GM12878 (cell line): ENCODE data around the gene NDUFAF5. TPM values are rescaled to one million over a fixed set of nuclear protein-coding genes. Genes with fewer than 3 reads are reported as not detected.

Experiments used
- ATAC-seq: fragments of 200-7000 bp; cut with Tn5 transposase; 3 replicates; pipeline ENCODE4 v1.9.1; 2020; ENCODE audit warnings: mild to moderate bottlenecking, moderate library complexity
- BruUV-seq: library from RNA; stranded (reverse); fragments of 400-500 nt; replicated peaks from 2 replicates; lab custom pipeline; 2021; lab: Mats Ljungman, UMichigan
- CTCF ChIA-PET: fragments of 300-600 bp; sonication (Branson Sonifier 250); formaldehyde crosslinking; extraction: SDS; loops from one replicate; lab custom pipeline; 2021; ENCODE audit warnings: inconsistent platforms; lab: Yijun Ruan, JAX
- POLR2A ChIA-PET: fragments of 350-600 bp; formaldehyde crosslinking; extraction: SDS; loops from one replicate; lab custom pipeline; 2021; ENCODE audit warnings: inconsistent platforms; lab: Charles Lee
- RAD21 ChIA-PET: fragments of 300-600 bp; sonication (Branson Sonifier 250); formaldehyde crosslinking; loops from one replicate; lab custom pipeline; 2023; ENCODE audit warnings: antibody characterized with exemption; ENCODE audit not compliant: unreplicated experiment; lab: Charles Lee
- SMC1A ChIA-PET: fragments of 300-600 bp; sonication (Branson Sonifier 250); formaldehyde crosslinking; loops from one replicate; lab custom pipeline; 2023; ENCODE audit not compliant: unreplicated experiment, uncharacterized antibody; lab: Charles Lee
- DNase-seq: peaks from one replicate; pipeline ENCODE4 v3.0.0-alpha.2; 2011; ENCODE audit warnings: low read depth, low spot score
- FAIRE-seq: peaks from 3 replicates; lab custom pipeline; 2011; peaks lifted over from hg19 to GRCh38; lab: Jason Lieb, UNC
- H2AFZ ChIP-seq: 2 replicates; pipeline ENCODE4 v1.6.0; 2011; ENCODE audit warnings: low read depth, low read length, control low read depth; ENCODE audit not compliant: control insufficient read depth
- H3K27ac ChIP-seq: 2 replicates; pipeline ENCODE4 v1.5.1; 2011; ENCODE audit warnings: control low read depth; ENCODE audit not compliant: control insufficient read depth, insufficient read depth
- H3K27me3 ChIP-seq, 2 experiments: replicated peaks in 1 of 2; 2 replicates each; pipeline versions ENCODE4 v1.6.0 to v1.6.1; 2011; ENCODE audit warnings: low read length in 1 of 2; ENCODE audit not compliant: control insufficient read depth in 2 of 2, insufficient read depth in 2 of 2
- H3K36me3 ChIP-seq, 2 experiments: 2 replicates each; pipeline ENCODE4 v1.5.1; 2011; ENCODE audit warnings: low read length in 1 of 2; ENCODE audit not compliant: control insufficient read depth in 2 of 2, insufficient read depth in 2 of 2
- H3K4me1 ChIP-seq: 2 replicates; pipeline ENCODE4 v1.6.1; 2011; ENCODE audit warnings: mild to moderate bottlenecking, low read length, moderate library complexity, mixed read lengths; ENCODE audit not compliant: control insufficient read depth, insufficient read depth
- H3K4me2 ChIP-seq: 2 replicates; pipeline ENCODE4 v1.6.0; 2011; ENCODE audit warnings: control low read depth; ENCODE audit not compliant: control insufficient read depth, insufficient read depth
- H3K4me3 ChIP-seq: fragments of 200-600 bp; sonication (generic); 2 replicates; pipeline ENCODE4 v1.5.1; 2016
- H3K79me2 ChIP-seq: 2 replicates; pipeline ENCODE4 v1.6.0; 2011; ENCODE audit warnings: low read length; ENCODE audit not compliant: control insufficient read depth, insufficient read depth
- H3K9ac ChIP-seq: 2 replicates; pipeline ENCODE4 v1.8.0; 2011; ENCODE audit warnings: low read length, control low read depth, mixed read lengths; ENCODE audit not compliant: control insufficient read depth, insufficient read depth
- H3K9me3 ChIP-seq: replicated peaks from 3 replicates; pipeline ENCODE4 v1.5.1; 2011; ENCODE audit warnings: mild to moderate bottlenecking, low read length; ENCODE audit not compliant: control insufficient read depth, insufficient read depth
- H4K20me1 ChIP-seq: 2 replicates; pipeline ENCODE4 v1.6.0; 2011; ENCODE audit not compliant: control insufficient read depth, insufficient read depth
- ASH2L ChIP-seq: fragments of 300-600, 200-600 bp; sonication (generic); IDR thresholded peaks from 2 replicates; pipeline ENCODE4 v1.6.1; 2017; ENCODE audit warnings: low read depth, mild to moderate bottlenecking, borderline replicate concordance
- CBX5 ChIP-seq: sonication (generic); IDR thresholded peaks from 2 replicates; pipeline ENCODE4 v1.6.1; 2016; ENCODE audit warnings: low read depth, moderate library complexity, mild to moderate bottlenecking, inconsistent platforms
- CEBPB ChIP-seq, 2 experiments: fragments of 150-350 bp in 1 of 2; IDR thresholded peaks; 2 replicates each; pipeline ENCODE4 v1.6.1; 2012 to 2014; ENCODE audit warnings: low read depth in 2 of 2, low read length in 2 of 2, borderline replicate concordance in 1 of 2, inconsistent platforms in 1 of 2
- CUX1 ChIP-seq: IDR thresholded peaks from 2 replicates; pipeline ENCODE4 v1.6.1; 2012; ENCODE audit warnings: improper control_type of control experiment, low read depth, low read length; ENCODE audit not compliant: insufficient replicate concordance
- HCFC1 ChIP-seq: fragments of 150-350 bp; IDR thresholded peaks from 2 replicates; pipeline ENCODE4 v1.6.1; 2014; ENCODE audit warnings: low read length
- MLLT1 ChIP-seq: fragments of 450-650 bp; IDR thresholded peaks from 2 replicates; pipeline ENCODE4 v1.6.1; 2016; ENCODE audit warnings: mild to moderate bottlenecking
- MTA2 ChIP-seq: fragments of 450-650 bp; IDR thresholded peaks from 2 replicates; pipeline ENCODE4 v1.6.1; 2016; ENCODE audit warnings: low read depth, mild to moderate bottlenecking, moderate library complexity
- NFYB ChIP-seq: IDR thresholded peaks from 2 replicates; pipeline ENCODE4 v1.6.1; 2011; ENCODE audit warnings: low read depth, mild to moderate bottlenecking, low read length, improper control_type of control experiment, moderate library complexity; ENCODE audit not compliant: insufficient read depth
- NR2F1 ChIP-seq: fragments of 450-650 bp; conservative IDR thresholded peaks from 2 replicates; pipeline ENCODE4 v1.6.1; 2017; ENCODE audit warnings: mild to moderate bottlenecking
- POU2F2 ChIP-seq: IDR thresholded peaks from 3 replicates; pipeline ENCODE4 v1.6.1; 2011; ENCODE audit warnings: low read depth, mild to moderate bottlenecking, low read length, borderline replicate concordance
- SIX5 ChIP-seq: IDR thresholded peaks from 2 replicates; pipeline ENCODE4 v1.6.1; 2011; ENCODE audit warnings: mild to moderate bottlenecking, low read depth, low read length, moderate library complexity; ENCODE audit not compliant: severe bottlenecking
- TCF12 ChIP-seq: IDR thresholded peaks from 2 replicates; pipeline ENCODE4 v1.6.1; 2011; ENCODE audit warnings: low read depth, mild to moderate bottlenecking, low read length
- YBX1 ChIP-seq: fragments of 450-650 bp; IDR thresholded peaks from 2 replicates; pipeline ENCODE4 v1.6.1; 2016; ENCODE audit warnings: antibody characterized with exemption
- ZNF274 ChIP-seq: IDR thresholded peaks from one replicate; pipeline ENCODE4 v1.8.0; 2011; ENCODE audit not compliant: insufficient read length, insufficient read depth
- ZSCAN29 ChIP-seq: fragments of 450-650 bp; IDR thresholded peaks from 2 replicates; pipeline ENCODE4 v1.6.1; 2017; ENCODE audit warnings: mild to moderate bottlenecking, moderate library complexity
- in situ Hi-C: fragments of 300-500 bp; cut with MboI; formaldehyde crosslinking; loops from 9 replicates; pipeline ENCODE4 v1.14.3; 2018; ENCODE audit warnings: mixed read lengths
- intact Hi-C: fragments of 100-400 bp; cut with micrococcal nuclease; formaldehyde crosslinking; loops from one replicate; pipeline ENCODE4 v1.14.2; 2022; ENCODE audit not compliant: unreplicated experiment
- polyA plus RNA-seq, 11 experiments: library from polyadenylated mRNA; depleted of rRNA in 4 of 11; unstranded in 6 of 11; stranded (reverse) in 5 of 11; fragments of >200 nt; fragmentation: Nextera tagmentation in 4 of 11; fragmentation: Illumina TruSeq in 1 of 11; extraction: Ambion mirVana in 4 of 11; extraction: Trizol in 1 of 11; gene quantifications; 1 replicate in 1 of 11; 2 replicates in 10 of 11; pipeline versions ENCODE4 v1.2.1 to v1.2.3, GENCODE V29; 2011 to 2016; ENCODE audit warnings: inconsistent platforms in 2 of 11, missing spikeins in 2 of 11, low read depth in 1 of 11
- total RNA-seq, 4 experiments: library from RNA; depleted of rRNA in 3 of 4; stranded (reverse); fragments of >200 nt in 3 of 4; fragmentation: Illumina TruSeq in 1 of 4; extraction: Trizol in 1 of 4; gene quantifications; 2 replicates each; pipeline versions ENCODE4 v1.2.1 to v1.2.3, GENCODE V29; 2013 to 2021
- TF ChIP-seq, protein P1 (sequence below): IDR thresholded peaks from 2 replicates; pipeline ENCODE4 v1.6.1; 2011; ENCODE audit warnings: borderline replicate concordance, low read depth, mild to moderate bottlenecking, moderate library complexity, low read length; ENCODE audit not compliant: insufficient read depth, poor library complexity, severe bottlenecking

Gene NDUFAF5
- total and polyA plus RNA-seq, 10 of the 15 experiments (the other 5 are each of a cell fraction or from before 2014, with no cell fraction given) = 15.6 to 36.9 (median 28.0) TPM

GRCh38 chr20:13817342-13817741 is 32.5 kb downstream of the NDUFAF5 start:
- Histone ChIP-seq H3K79me2 (no peaks in the 10 kb centered on the region), H3K4me1 (no peaks in the 10 kb centered on the region; the same call in 1 of the 2 replicates), H3K4me3 (no peak overlapping the region), H4K20me1 (no peaks in the 10 kb centered on the region), H3K27me3 (no peaks in the 10 kb centered on the region), H3K9ac (no peak overlapping the region), H3K9me3 (no peaks in the 10 kb centered on the region), H3K4me2 (no peak overlapping the region), H3K27ac (no peak overlapping the region), H3K36me3 (peaks cover 4 to 20% of the 10 kb centered on the region in 2 experiments), H2AFZ (no peak overlapping the region)
- FAIRE-seq = no peak
- ChIA-PET RAD21 (no interaction called here), POLR2A (no interaction called here), CTCF (interaction anchor here (1.1 to 5.1 kb wide), 4 partner anchors 9 to 236 kb away, joined by 3 to 61 read pairs (median 12); no protein-coding TSS in a partner anchor), SMC1A (interaction anchor here (1.1 to 1.6 kb wide), 2 partner anchors 13 to 14 kb away, joined by 3 read pairs; no protein-coding TSS in a partner anchor)
- BruUV-seq = no TSS peak
- in situ Hi-C loops (no loop called here), intact Hi-C loops (no loop called here)
- ATAC-seq = no peak
- no peak for DNase-seq
- no peak for TF ChIP-seq NFYB
- TF ChIP-seq HCFC1 = no peak
- TF ChIP-seq MTA2 = no peak
- TF ChIP-seq ASH2L = no peak
- TF ChIP-seq TCF12 = no peak
- TF ChIP-seq SIX5 = no peak
- no peak for TF ChIP-seq CBX5
- TF ChIP-seq, protein P1, sequence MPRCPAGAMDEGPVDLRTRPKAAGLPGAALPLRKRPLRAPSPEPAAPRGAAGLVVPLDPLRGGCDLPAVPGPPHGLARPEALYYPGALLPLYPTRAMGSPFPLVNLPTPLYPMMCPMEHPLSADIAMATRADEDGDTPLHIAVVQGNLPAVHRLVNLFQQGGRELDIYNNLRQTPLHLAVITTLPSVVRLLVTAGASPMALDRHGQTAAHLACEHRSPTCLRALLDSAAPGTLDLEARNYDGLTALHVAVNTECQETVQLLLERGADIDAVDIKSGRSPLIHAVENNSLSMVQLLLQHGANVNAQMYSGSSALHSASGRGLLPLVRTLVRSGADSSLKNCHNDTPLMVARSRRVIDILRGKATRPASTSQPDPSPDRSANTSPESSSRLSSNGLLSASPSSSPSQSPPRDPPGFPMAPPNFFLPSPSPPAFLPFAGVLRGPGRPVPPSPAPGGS = no peak
- no peak for TF ChIP-seq MLLT1
- no peak for TF ChIP-seq POU2F2
- TF ChIP-seq CEBPB (IDR thresholded peaks at IDR 0.05; ENCODE audit: borderline replicate concordance in 1 of 2, low read depth in 2 of 2, low read length in 2 of 2) = no peak
- no peak for TF ChIP-seq ZSCAN29
- no peak for TF ChIP-seq YBX1
- no peak for TF ChIP-seq CUX1
- TF ChIP-seq NR2F1 = no peak
- TF ChIP-seq ZNF274 = no peak
